Neural cell (in vitro differentiated cells): ENCODE data around the gene RSPH1. TPM values are rescaled to one million over a fixed set of nuclear protein-coding genes. Genes with fewer than 3 reads are reported as not detected.

Experiments used
- H2AFZ ChIP-seq: fragments of 200-600, 300-800 bp; sonication (generic), shearing (Covaris generic); 2 replicates; pipeline ENCODE4 v1.6.0; 2014; ENCODE audit warnings: low read depth, mild to moderate bottlenecking, antibody characterized with exemption, low read length, moderate library complexity
- H3F3A ChIP-seq: fragments of 200-600 bp; shearing (Covaris generic); 2 replicates; pipeline ENCODE4 v1.6.1; 2016; ENCODE audit warnings: mild to moderate bottlenecking, moderate library complexity, mixed read lengths, antibody characterized with exemption, low read length; ENCODE audit not compliant: insufficient read depth, poor library complexity, severe bottlenecking
- H3K27ac ChIP-seq: fragments of 200-600, 300-800 bp; sonication (generic), shearing (Covaris generic); 2 replicates; pipeline ENCODE4 v1.5.1; 2014; ENCODE audit warnings: mild to moderate bottlenecking, low read length, moderate library complexity
- H3K27me3 ChIP-seq: fragments of 300-800, 200-600 bp; sonication (generic), shearing (Covaris generic); 2 replicates; pipeline ENCODE4 v1.6.0; 2014; ENCODE audit warnings: mild to moderate bottlenecking, low read depth, low read length, moderate library complexity; ENCODE audit not compliant: insufficient read depth
- H3K36me3 ChIP-seq: fragments of 300-800, 200-600 bp; sonication (generic), shearing (Covaris generic); 2 replicates; pipeline ENCODE4 v1.5.1; 2014; ENCODE audit warnings: mild to moderate bottlenecking, antibody characterized with exemption, low read length, moderate library complexity; ENCODE audit not compliant: insufficient read depth
- H3K4me2 ChIP-seq: fragments of 300-800, 200-600 bp; sonication (generic), shearing (Covaris generic); 2 replicates; pipeline ENCODE4 v1.6.0; 2014; ENCODE audit warnings: mild to moderate bottlenecking, low read length
- H3K4me3 ChIP-seq: fragments of 300-800, 200-600 bp; sonication (generic), shearing (Covaris generic); 2 replicates; pipeline ENCODE4 v1.5.1; 2014; ENCODE audit warnings: mild to moderate bottlenecking, low read length, moderate library complexity
- H3K79me2 ChIP-seq: fragments of 200-600 bp; shearing (Covaris generic); replicated peaks from 2 replicates; pipeline ENCODE4 v1.6.0; 2014; ENCODE audit warnings: mild to moderate bottlenecking, low read length, moderate library complexity; ENCODE audit not compliant: insufficient read depth
- H3K9ac ChIP-seq: fragments of 300-800, 200-600 bp; sonication (generic), shearing (Covaris generic); 2 replicates; pipeline ENCODE4 v1.6.1; 2016; ENCODE audit warnings: mild to moderate bottlenecking, low read length, mixed read lengths
- H3K9me2 ChIP-seq: fragments of 200-600 bp; shearing (Covaris generic); 2 replicates; pipeline ENCODE4 v1.6.1; 2016; ENCODE audit warnings: mild to moderate bottlenecking, low read length, mixed read lengths; ENCODE audit not compliant: insufficient read depth
- H3K9me3 ChIP-seq: fragments of 200-600, 300-800 bp; sonication (generic), shearing (Covaris generic); 2 replicates; pipeline ENCODE4 v1.6.1; 2016; ENCODE audit warnings: mild to moderate bottlenecking, mixed run types, low read length, moderate library complexity, mixed read lengths
- H4K20me1 ChIP-seq: fragments of 200-600 bp; shearing (Covaris generic); 2 replicates; pipeline ENCODE4 v1.6.1; 2016; ENCODE audit warnings: mild to moderate bottlenecking, mixed run types; ENCODE audit not compliant: insufficient read depth
- CTCF ChIP-seq: fragments of 450-650 bp; IDR thresholded peaks from 2 replicates; pipeline ENCODE4 v1.5.1; 2014; ENCODE audit warnings: antibody characterized with exemption, mild to moderate bottlenecking, moderate library complexity; ENCODE audit not compliant: poor library complexity, severe bottlenecking
- EP300 ChIP-seq: fragments of 450-650 bp; conservative IDR thresholded peaks from 2 replicates; pipeline ENCODE4 v1.6.1; 2014; ENCODE audit warnings: antibody characterized with exemption, mild to moderate bottlenecking, moderate library complexity; ENCODE audit not compliant: poor library complexity, severe bottlenecking
- EZH2 ChIP-seq: fragments of 200-600, 300-800 bp; shearing (Covaris generic), sonication (generic); IDR thresholded peaks from 2 replicates; pipeline ENCODE4 v1.6.1; 2014; ENCODE audit warnings: antibody characterized with exemption, low read length, borderline replicate concordance, mild to moderate bottlenecking; ENCODE audit not compliant: insufficient read depth, poor library complexity, severe bottlenecking
- MXI1 ChIP-seq: fragments of 450-650 bp; conservative IDR thresholded peaks from 2 replicates; pipeline ENCODE4 v1.6.1; 2014; ENCODE audit warnings: antibody characterized with exemption, mild to moderate bottlenecking; ENCODE audit not compliant: poor library complexity, severe bottlenecking
- POLR2AphosphoS5 ChIP-seq: IDR thresholded peaks from 2 replicates; pipeline ENCODE4 v1.6.1; 2012
- RAD21 ChIP-seq: fragments of 450-650 bp; conservative IDR thresholded peaks from 2 replicates; pipeline ENCODE4 v1.6.1; 2014; ENCODE audit warnings: antibody characterized with exemption, mild to moderate bottlenecking, moderate library complexity
- REST ChIP-seq: IDR thresholded peaks from 2 replicates; pipeline ENCODE4 v1.6.1; 2012; ENCODE audit warnings: borderline replicate concordance
- SMC3 ChIP-seq: fragments of 450-650 bp; conservative IDR thresholded peaks from 2 replicates; pipeline ENCODE4 v1.6.1; 2014; ENCODE audit warnings: antibody characterized with exemption, mild to moderate bottlenecking, moderate library complexity; ENCODE audit not compliant: poor library complexity
- TAF1 ChIP-seq: IDR thresholded peaks from 2 replicates; pipeline ENCODE4 v1.6.1; 2012; ENCODE audit warnings: low read depth
- polyA plus RNA-seq: library from polyadenylated mRNA; depleted of rRNA; stranded (reverse); fragments of >200 nt; gene quantifications from 2 replicates; pipeline ENCODE4 v1.2.3, GENCODE V29; 2014

Gene RSPH1
- polyA plus RNA-seq, 1 donor from 2014 or later: 1.3 TPM

- no peaks in the 10 kb centered on the region for H3F3A ChIP-seq
- H3K9me2 ChIP-seq: no peaks in the 10 kb centered on the region
- H3K27ac ChIP-seq: no peak overlapping the region
- H3K79me2 ChIP-seq: no peaks in the 10 kb centered on the region
- peaks cover 8% of the 10 kb centered on the region for H3K36me3 ChIP-seq
- no peak overlapping the region for H3K4me2 ChIP-seq
- H3K9ac ChIP-seq: no peak overlapping the region
- no peak overlapping the region for H2AFZ ChIP-seq
- TF ChIP-seq MXI1: no peak
- no peak for TF ChIP-seq TAF1
- no peak for TF ChIP-seq RAD21
- no peak for TF ChIP-seq REST
- no peak for TF ChIP-seq EZH2
- no peak for TF ChIP-seq SMC3
- no peak for TF ChIP-seq EP300
- no peak for TF ChIP-seq CTCF
- TF ChIP-seq POLR2AphosphoS5: no peak
- H3K9me3 ChIP-seq: no peaks in the 10 kb centered on the region
- no peaks in the 10 kb centered on the region for H4K20me1 ChIP-seq
- H3K4me3 ChIP-seq: no peak overlapping the region
- H3K27me3 ChIP-seq: no peaks in the 10 kb centered on the region
These were observed 47.3 kb upstream of the RSPH1 start for GRCh38 chr21:42543106-42543847.

GRCh38 chr21:42542596-42542995 lies 46.6 kb upstream of the RSPH1 start:
- Histone ChIP-seq H3K4me2 (no peak overlapping the region), H3K27me3 (no peaks in the 10 kb centered on the region)

More at GRCh38 chr21:42542596-42542995, 46.6 kb upstream of the RSPH1 start:
- no peaks in the 10 kb centered on the region for H4K20me1 ChIP-seq
- H3K9ac ChIP-seq: no peak overlapping the region
- H2AFZ ChIP-seq: no peak overlapping the region
- no peak for TF ChIP-seq EZH2
- TF ChIP-seq CTCF: no peak
- no peak for TF ChIP-seq REST
- TF ChIP-seq POLR2AphosphoS5: no peak
- no peak for TF ChIP-seq TAF1
- TF ChIP-seq SMC3: no peak
- no peak for TF ChIP-seq EP300
- TF ChIP-seq RAD21: no peak
- TF ChIP-seq MXI1: no peak
- no peaks in the 10 kb centered on the region for H3K79me2 ChIP-seq
- peaks cover 8% of the 10 kb centered on the region for H3K36me3 ChIP-seq
- H3K9me3 ChIP-seq: no peaks in the 10 kb centered on the region
- H3K9me2 ChIP-seq: no peaks in the 10 kb centered on the region
- H3F3A ChIP-seq: no peaks in the 10 kb centered on the region
- H3K4me3 ChIP-seq: no peak overlapping the region
- H3K27ac ChIP-seq: no peak overlapping the region
